ENCODE data around the gene ANKLE2. TPM values are rescaled to one million over a fixed set of nuclear protein-coding genes. Genes with fewer than 3 reads are reported as not detected.
"Not testable (repeated sequence)": the region's sequence is repeated elsewhere in the genome, so short reads cannot be mapped to it uniquely, and the experiment has no call there.

The ANKLE2 gene
- total RNA-seq, 4 donors from 2014 or later = 57.9 to 94.5 (median 60.5) TPM

- no peak for TF ChIP-seq POLR2A (IDR thresholded peaks at IDR 0.05)
- no peak for TF ChIP-seq CTCF (IDR thresholded peaks at IDR 0.05)
- DNase-seq (ENCODE audit: low spot score in 2 of 2) = no peak
- WGBS, 2 donors = 93 to 96% methylated on average over 9 of the region's 9 CpGs
Measured at GRCh38 chr12:132703641-132704040, 58.0 kb downstream of the ANKLE2 start.

GRCh38 chr12:132702640-132703039 is 59.0 kb downstream of the ANKLE2 start:
- no peak overlapping the region for H3K4me3 ChIP-seq (ENCODE audit: low read depth, poor library complexity, severe bottlenecking)
- TF ChIP-seq POLR2A (IDR thresholded peaks at IDR 0.05) (no peak), CTCF (IDR thresholded peaks at IDR 0.05) (no peak)
- intact Hi-C loops (cut with DNase I; ENCODE audit: low total_unique reads) = no loop called here
- DNase-seq (ENCODE audit: low spot score in 2 of 2) = no peak
- 62 to 92% methylated on average over 4 of the region's 4 CpGs for WGBS, 2 donors

More at GRCh38 chr12:132703641-132704040, 58.0 kb downstream of the ANKLE2 start:
- intact Hi-C loops (cut with DNase I; ENCODE audit: low total_unique reads) = no loop called here
- no peak overlapping the region for H3K4me3 ChIP-seq (ENCODE audit: low read depth, poor library complexity, severe bottlenecking)

DNA sequence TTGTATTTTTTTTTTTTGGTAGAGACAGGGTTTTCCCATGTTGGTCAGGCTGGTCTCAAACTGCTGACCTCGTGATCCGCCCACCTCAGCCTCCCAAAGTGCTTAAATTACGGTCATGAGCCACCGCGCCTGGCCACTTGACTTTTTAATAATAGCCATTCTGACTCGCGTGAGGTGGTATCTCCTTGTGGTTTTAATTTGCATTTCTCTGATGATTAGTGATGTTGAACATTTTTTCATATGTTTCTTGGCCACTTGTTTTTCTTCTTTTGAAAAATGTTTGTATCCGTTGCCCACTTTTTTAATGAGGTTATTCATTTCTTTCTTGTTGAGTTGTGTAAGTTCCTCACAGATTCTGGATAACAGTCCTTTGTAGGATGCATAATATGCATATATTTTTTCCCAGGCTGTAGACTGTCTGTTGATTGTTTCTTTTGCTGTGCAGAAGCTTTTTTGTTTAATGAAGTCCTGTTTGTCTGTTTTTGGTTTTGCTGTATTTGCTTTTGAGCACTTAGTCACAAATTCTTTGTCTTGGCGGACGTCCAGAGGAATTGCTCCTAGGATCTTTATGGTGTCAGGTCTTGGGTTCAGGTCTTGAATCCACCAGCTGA is 61.3 kb downstream of the ANKLE2 start:
- WGBS, 2 donors = 87 to 93% methylated on average over 10 of the region's 10 CpGs

GRCh38 chr12:132698341-132698740 is 63.3 kb downstream of the ANKLE2 start:
- no peak for TF ChIP-seq POLR2A (IDR thresholded peaks at IDR 0.05)
- no peak for TF ChIP-seq CTCF (IDR thresholded peaks at IDR 0.05)
- WGBS, 2 donors = 75 to 89% methylated on average over 5 of the region's 5 CpGs
- no peak overlapping the region for H3K4me3 ChIP-seq (ENCODE audit: low read depth, poor library complexity, severe bottlenecking)
- DNase-seq (ENCODE audit: low spot score in 2 of 2) = no peak
- intact Hi-C loops (cut with DNase I; ENCODE audit: low total_unique reads) = no loop called here

More for the DNA sequence above, 61.3 kb downstream of the ANKLE2 start:
- intact Hi-C loops (cut with DNase I; ENCODE audit: low total_unique reads) = no loop called here
- DNase-seq (ENCODE audit: low spot score in 2 of 2) = no peak
- H3K4me3 ChIP-seq (ENCODE audit: low read depth, poor library complexity, severe bottlenecking) = no peak overlapping the region
- no peak for TF ChIP-seq CTCF (IDR thresholded peaks at IDR 0.05)
- TF ChIP-seq POLR2A (IDR thresholded peaks at IDR 0.05) = no peak

GRCh38 chr12:132695431-132695830 is 66.2 kb downstream of the ANKLE2 start:
- WGBS, 2 donors = 47 to 73% methylated on average over 12 of the region's 12 CpGs
- no peak for TF ChIP-seq POLR2A (IDR thresholded peaks at IDR 0.05)
- no peak for TF ChIP-seq CTCF (IDR thresholded peaks at IDR 0.05)
- no peak overlapping the region for H3K4me3 ChIP-seq (ENCODE audit: low read depth, poor library complexity, severe bottlenecking)
- intact Hi-C loops (cut with DNase I; ENCODE audit: low total_unique reads) = no loop called here
- DNase-seq (ENCODE audit: low spot score in 2 of 2) = no peak

GRCh38 chr12:132694888-132695287 is 66.7 kb downstream of the ANKLE2 start:
- intact Hi-C loops (cut with DNase I; ENCODE audit: low total_unique reads); DNase-seq (ENCODE audit: low spot score in 2 of 2); H3K4me3 ChIP-seq (ENCODE audit: low read depth, poor library complexity, severe bottlenecking): not testable (repeated sequence)
- WGBS, 2 donors = 95 to 96% methylated on average over 3 of the region's 3 CpGs

- intact Hi-C loops (cut with DNase I; ENCODE audit: low total_unique reads); DNase-seq (ENCODE audit: low spot score in 2 of 2); H3K4me3 ChIP-seq (ENCODE audit: low read depth, poor library complexity, severe bottlenecking): not testable (repeated sequence)
- WGBS, 2 donors = 100% methylated on average over 2 to 3 of the region's 3 CpGs
Measured at GRCh38 chr12:132692030-132692429, 69.6 kb downstream of the ANKLE2 start.

All from lower leg skin (tissue), 4 donors.